ENCODE data around the gene DUS4L. TPM values are rescaled to one million over a fixed set of nuclear protein-coding genes. Genes with fewer than 3 reads are reported as not detected.

The DUS4L gene
- total and polyA plus RNA-seq, 2 of the 13 experiments (the other 11 are each of a cell fraction or from before 2014, with no cell fraction given): 5.6 to 9.8 TPM

- TF ChIP-seq AKNA (CRISPR knock-in tag; IDR thresholded peaks at IDR 0.05; ENCODE audit: borderline replicate concordance): no peak
- peak in 1 of 2 experiments; percentile 23; a peak in 1 of 4 replicates for TF ChIP-seq EP300 (IDR thresholded peaks at IDR 0.05; ENCODE audit: low read depth in 2 of 2, low read length in 2 of 2)
- no peak for TF ChIP-seq EP300 (CRISPR knock-in tag; IDR thresholded peaks at IDR 0.05; ENCODE audit: borderline replicate concordance)
- TF ChIP-seq KDM6A (CRISPR knock-in tag; IDR thresholded peaks at IDR 0.05; ENCODE audit: low read depth): no peak
- TF ChIP-seq NR3C1 (CRISPR knock-in tag; IDR thresholded peaks at IDR 0.05): no peak
- TF ChIP-seq ZNF720 (CRISPR knock-in tag; IDR thresholded peaks at IDR 0.05): no peak
- TF ChIP-seq PTBP1 (IDR thresholded peaks at IDR 0.05; ENCODE audit: low read depth, low read length, poor library complexity, severe bottlenecking): no peak
- no peak for TF ChIP-seq ZNF570 (CRISPR knock-in tag; IDR thresholded peaks at IDR 0.05; ENCODE audit: borderline replicate concordance)
- TF ChIP-seq ZBTB21 (CRISPR knock-in tag; IDR thresholded peaks at IDR 0.05): no peak
- TF ChIP-seq KDM2A (CRISPR knock-in tag; IDR thresholded peaks at IDR 0.05; ENCODE audit: borderline replicate concordance, low read depth): peak; percentile 80
- peak; percentile 33 for TF ChIP-seq STAG1 (CRISPR knock-in tag; IDR thresholded peaks at IDR 0.05)
- TF ChIP-seq FOXO1 (CRISPR knock-in tag; IDR thresholded peaks at IDR 0.05): 0 out of 2 replicates have a peak, but pooled peaks have one; percentile 8
- no peak for TF ChIP-seq MNT (IDR thresholded peaks at IDR 0.05)
- peak; percentile 40; the same call in 1 of the 2 replicates for TF ChIP-seq ELF1 (CRISPR knock-in tag; IDR thresholded peaks at IDR 0.05)
- no peak for TF ChIP-seq JUNB (CRISPR knock-in tag; IDR thresholded peaks at IDR 0.05; ENCODE audit: borderline replicate concordance)
- TF ChIP-seq KAT2B (IDR thresholded peaks at IDR 0.05; ENCODE audit: borderline replicate concordance, low read depth, low read length): no peak
- TF ChIP-seq ZBTB44 (CRISPR knock-in tag; IDR thresholded peaks at IDR 0.05): no peak; the same call in 1 of the 2 replicates
- TF ChIP-seq SIX4 (CRISPR knock-in tag; IDR thresholded peaks at IDR 0.05): no peak
- TF ChIP-seq ZNF260 (CRISPR knock-in tag; IDR thresholded peaks at IDR 0.05; ENCODE audit: borderline replicate concordance, low read depth): no peak
- peak; percentile 33; the same call in 1 of the 2 replicates for TF ChIP-seq ZGPAT (CRISPR knock-in tag; IDR thresholded peaks at IDR 0.05)
Measured at GRCh38 chr7:107579885-107580715, 16.3 kb downstream of the DUS4L start, which contains the start of gene BCAP29 (continued).
